ENCODE results near the gene GPR176. TPM values are rescaled to one million over a fixed set of nuclear protein-coding genes. Genes with fewer than 3 reads are reported as not detected.

Gene GPR176
- polyA plus RNA-seq = under 1 TPM in 1 of 3 donors, not detected in 2; 0.07 TPM

- no peaks in the 10 kb centered on the region for H3K36me3 Mint-ChIP-seq
- peak; percentile 32 to 45 (median 36) for DNase-seq
- H3K9me3 Mint-ChIP-seq = no peaks in the 10 kb centered on the region
- peaks cover 16 to 26% (median 18%) of the 10 kb centered on the region in 3 donors for H3K27me3 Mint-ChIP-seq (ENCODE audit: low read depth in 3 of 3)
- peak within 1 kb of the TSS in 4 of 6 donors; percentile 10 to 85 (median 60) for H3K27ac Mint-ChIP-seq
- H3K4me3 Mint-ChIP-seq = peak within 1 kb of the TSS; percentile 84 to 90 (median 89)
- peaks cover 13 to 15% of the 10 kb centered on the region in 2 donors for H3K4me1 Mint-ChIP-seq
Measured at GRCh38 chr15:39919748-39920509, at the start of gene GPR176. Gene GPR176, minus strand, starts transcription at chr15:39920266. Its CDS starts 240 bp downstream, at chr15:39920026.

- Mint-ChIP-seq H3K36me3 (peaks cover 26 to 52% (median 46%) of the 10 kb centered on the region in 3 donors), H3K27ac (no peak overlapping the region), H3K4me3 (no peak overlapping the region)
Measured at GRCh38 chr15:39969002-39969394, 48.9 kb upstream of the GPR176 start.

GRCh38 chr15:39968273-39969001, 48.4 kb upstream of the GPR176 start:
- no peak for DNase-seq
- Mint-ChIP-seq H3K9me3 (no peaks in the 10 kb centered on the region), H3K36me3 (peaks cover 30 to 46% (median 41%) of the 10 kb centered on the region in 3 donors), H3K27me3 (ENCODE audit: low read depth in 3 of 3) (peaks cover 0 to 2% (median 0%) of the 10 kb centered on the region in 3 donors), H3K27ac (no peak overlapping the region), H3K4me1 (peaks cover 12 to 21% of the 10 kb centered on the region in 2 donors), H3K4me3 (no peak overlapping the region)

More at GRCh38 chr15:39969002-39969394, 48.9 kb upstream of the GPR176 start:
- Mint-ChIP-seq H3K27me3 (ENCODE audit: low read depth in 3 of 3) (peaks cover 0 to 2% (median 0%) of the 10 kb centered on the region in 3 donors), H3K9me3 (no peaks in the 10 kb centered on the region), H3K4me1 (peaks cover 12 to 21% of the 10 kb centered on the region in 2 donors)
- no peak for DNase-seq

- Mint-ChIP-seq H3K9me3 (no peaks in the 10 kb centered on the region), H3K27ac (peak overlapping the region in 2 of 6 donors; percentile 29 to 49), H3K27me3 (ENCODE audit: low read depth in 3 of 3) (peaks cover 0 to 2% (median 0%) of the 10 kb centered on the region in 3 donors), H3K4me1 (peaks cover 12 to 21% of the 10 kb centered on the region in 2 donors), H3K4me3 (peak overlapping the region in 3 of 5 donors; percentile 18 to 22 (median 19)), H3K36me3 (peaks cover 33 to 44% (median 39%) of the 10 kb centered on the region in 3 donors)
- peak in 1 of 3 donors; percentile 1 for DNase-seq
Measured at GRCh38 chr15:39966521-39966920, 46.5 kb upstream of the GPR176 start.

GRCh38 chr15:39963786-39964185, 43.7 kb upstream of the GPR176 start:
- H3K4me3 Mint-ChIP-seq = no peak overlapping the region
- peaks cover 12 to 21% of the 10 kb centered on the region in 2 donors for H3K4me1 Mint-ChIP-seq
- peaks cover 22 to 32% (median 30%) of the 10 kb centered on the region in 3 donors for H3K36me3 Mint-ChIP-seq
- no peak overlapping the region for H3K27ac Mint-ChIP-seq
- H3K27me3 Mint-ChIP-seq (ENCODE audit: low read depth in 3 of 3) = peaks cover 0 to 2% (median 0%) of the 10 kb centered on the region in 3 donors
- DNase-seq = no peak
- H3K9me3 Mint-ChIP-seq = no peaks in the 10 kb centered on the region

GRCh38 chr15:39961051-39961450, 41.0 kb upstream of the GPR176 start:
- peaks cover 26 to 41% (median 34%) of the 10 kb centered on the region in 3 donors for H3K36me3 Mint-ChIP-seq
- DNase-seq = no peak
- H3K27ac Mint-ChIP-seq = no peak overlapping the region
- H3K9me3 Mint-ChIP-seq = no peaks in the 10 kb centered on the region
- no peaks in the 10 kb centered on the region for H3K27me3 Mint-ChIP-seq (ENCODE audit: low read depth in 3 of 3)
- no peak overlapping the region for H3K4me3 Mint-ChIP-seq
- peaks cover 2 to 6% of the 10 kb centered on the region in 2 donors for H3K4me1 Mint-ChIP-seq

- Mint-ChIP-seq H3K27me3 (ENCODE audit: low read depth in 3 of 3) (no peaks in the 10 kb centered on the region), H3K4me1 (peaks cover 0 to 1% of the 10 kb centered on the region in 2 donors), H3K9me3 (no peaks in the 10 kb centered on the region), H3K36me3 (peaks cover 23 to 37% (median 32%) of the 10 kb centered on the region in 3 donors), H3K4me3 (no peak overlapping the region), H3K27ac (no peak overlapping the region)
- no peak for DNase-seq
Measured at GRCh38 chr15:39960411-39960810, 40.3 kb upstream of the GPR176 start.

- DNase-seq = no peak
- Mint-ChIP-seq H3K36me3 (peaks cover 28 to 44% (median 37%) of the 10 kb centered on the region in 3 donors), H3K27me3 (ENCODE audit: low read depth in 3 of 3) (no peaks in the 10 kb centered on the region), H3K4me3 (no peak overlapping the region), H3K27ac (no peak overlapping the region), H3K4me1 (no peaks in the 10 kb centered on the region), H3K9me3 (no peaks in the 10 kb centered on the region)
Measured at GRCh38 chr15:39959411-39959810, 39.3 kb upstream of the GPR176 start.

GRCh38 chr15:39957481-39957880, 37.4 kb upstream of the GPR176 start:
- H3K36me3 Mint-ChIP-seq = peaks cover 37 to 46% (median 38%) of the 10 kb centered on the region in 3 donors
- H3K4me3 Mint-ChIP-seq = no peak overlapping the region
- no peaks in the 10 kb centered on the region for H3K9me3 Mint-ChIP-seq
- no peaks in the 10 kb centered on the region for H3K4me1 Mint-ChIP-seq
- DNase-seq = no peak
- no peaks in the 10 kb centered on the region for H3K27me3 Mint-ChIP-seq (ENCODE audit: low read depth in 3 of 3)
- no peak overlapping the region for H3K27ac Mint-ChIP-seq

GRCh38 chr15:39953521-39953920, 33.5 kb upstream of the GPR176 start:
- no peaks in the 10 kb centered on the region for H3K9me3 Mint-ChIP-seq
- DNase-seq = no peak
- no peaks in the 10 kb centered on the region for H3K27me3 Mint-ChIP-seq (ENCODE audit: low read depth in 3 of 3)
- H3K27ac Mint-ChIP-seq = no peak overlapping the region
- no peak overlapping the region for H3K4me3 Mint-ChIP-seq
- no peaks in the 10 kb centered on the region for H3K4me1 Mint-ChIP-seq
- peaks cover 49 to 57% (median 51%) of the 10 kb centered on the region in 3 donors for H3K36me3 Mint-ChIP-seq

- H3K27ac Mint-ChIP-seq = no peak overlapping the region
- H3K27me3 Mint-ChIP-seq (ENCODE audit: low read depth in 3 of 3) = no peaks in the 10 kb centered on the region
- H3K9me3 Mint-ChIP-seq = no peaks in the 10 kb centered on the region
- DNase-seq = no peak
- H3K4me3 Mint-ChIP-seq = no peak overlapping the region
- peaks cover 35 to 42% (median 40%) of the 10 kb centered on the region in 3 donors for H3K36me3 Mint-ChIP-seq
- no peaks in the 10 kb centered on the region for H3K4me1 Mint-ChIP-seq
Measured at GRCh38 chr15:39951561-39951960, 31.5 kb upstream of the GPR176 start.

- Mint-ChIP-seq H3K9me3 (no peaks in the 10 kb centered on the region), H3K27ac (no peak overlapping the region), H3K36me3 (peaks cover 38 to 47% (median 44%) of the 10 kb centered on the region in 3 donors), H3K27me3 (ENCODE audit: low read depth in 3 of 3) (no peaks in the 10 kb centered on the region), H3K4me3 (no peak overlapping the region), H3K4me1 (no peaks in the 10 kb centered on the region)
- DNase-seq = no peak
Measured at GRCh38 chr15:39948817-39949216, 28.8 kb upstream of the GPR176 start.

GRCh38 chr15:39947401-39948197, 27.5 kb upstream of the GPR176 start:
- Mint-ChIP-seq H3K4me1 (no peaks in the 10 kb centered on the region), H3K27ac (peak overlapping the region in 1 of 6 donors; percentile 46), H3K9me3 (no peaks in the 10 kb centered on the region), H3K4me3 (no peak overlapping the region), H3K36me3 (peaks cover 33 to 46% (median 41%) of the 10 kb centered on the region in 3 donors), H3K27me3 (ENCODE audit: low read depth in 3 of 3) (no peaks in the 10 kb centered on the region)
- no peak for DNase-seq

Measured in immature natural killer cell (primary cell).